ENCODE data around the gene INHBA. TPM values are rescaled to one million over a fixed set of nuclear protein-coding genes. Genes with fewer than 3 reads are reported as not detected.

The INHBA gene
- total RNA-seq, 1 donor from 2014 or later, result 0.16 TPM

- ChIA-PET CTCF (no interaction called here), POLR2A (no interaction called here)
- TF ChIP-seq, protein P1, sequence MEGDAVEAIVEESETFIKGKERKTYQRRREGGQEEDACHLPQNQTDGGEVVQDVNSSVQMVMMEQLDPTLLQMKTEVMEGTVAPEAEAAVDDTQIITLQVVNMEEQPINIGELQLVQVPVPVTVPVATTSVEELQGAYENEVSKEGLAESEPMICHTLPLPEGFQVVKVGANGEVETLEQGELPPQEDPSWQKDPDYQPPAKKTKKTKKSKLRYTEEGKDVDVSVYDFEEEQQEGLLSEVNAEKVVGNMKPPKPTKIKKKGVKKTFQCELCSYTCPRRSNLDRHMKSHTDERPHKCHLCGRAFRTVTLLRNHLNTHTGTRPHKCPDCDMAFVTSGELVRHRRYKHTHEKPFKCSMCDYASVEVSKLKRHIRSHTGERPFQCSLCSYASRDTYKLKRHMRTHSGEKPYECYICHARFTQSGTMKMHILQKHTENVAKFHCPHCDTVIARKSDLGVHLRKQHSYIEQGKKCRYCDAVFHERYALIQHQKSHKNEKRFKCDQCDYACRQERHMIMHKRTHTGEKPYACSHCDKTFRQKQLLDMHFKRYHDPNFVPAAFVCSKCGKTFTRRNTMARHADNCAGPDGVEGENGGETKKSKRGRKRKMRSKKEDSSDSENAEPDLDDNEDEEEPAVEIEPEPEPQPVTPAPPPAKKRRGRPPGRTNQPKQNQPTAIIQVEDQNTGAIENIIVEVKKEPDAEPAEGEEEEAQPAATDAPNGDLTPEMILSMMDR (IDR thresholded peaks at IDR 0.05), result no peak
- intact Hi-C loops (cut with micrococcal nuclease), result no loop called here
- no peak for ATAC-seq (ENCODE audit: low read depth)
- Mint-ChIP-seq H3K27me3 (no peaks in the 10 kb centered on the region), H3K9me3 (no peaks in the 10 kb centered on the region), H3K36me3 (ENCODE audit: low read depth) (no peaks in the 10 kb centered on the region), H3K4me1 (no peaks in the 10 kb centered on the region), H3K4me3 (no peak overlapping the region), H3K27ac (no peak overlapping the region)
- DNase-seq, result no peak
Measured at GRCh38 chr7:41640487-41640886, 62.4 kb downstream of the INHBA start.

DNA sequence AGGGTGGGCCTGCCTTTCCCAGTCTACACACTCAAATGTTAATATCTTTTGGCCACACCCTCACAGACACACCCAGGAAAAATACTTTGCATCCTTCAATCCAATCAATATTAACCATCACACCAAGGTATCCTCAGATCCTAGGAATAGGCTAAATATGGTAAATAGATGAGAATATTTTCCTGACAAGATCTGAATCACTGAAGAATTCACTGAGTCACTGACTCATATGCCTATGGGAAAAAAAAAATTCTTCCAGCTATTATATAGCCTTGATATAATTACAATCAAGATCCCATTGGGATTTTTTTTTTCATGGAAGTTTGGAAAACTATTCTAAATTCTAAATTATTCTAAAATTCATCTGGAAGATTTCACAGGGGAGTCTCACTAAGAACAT is 65.8 kb downstream of the INHBA start:
- ChIA-PET CTCF (no interaction called here), POLR2A (no interaction called here)
- Mint-ChIP-seq H3K36me3 (ENCODE audit: low read depth) (no peaks in the 10 kb centered on the region), H3K9me3 (no peaks in the 10 kb centered on the region), H3K4me3 (no peak overlapping the region), H3K4me1 (no peaks in the 10 kb centered on the region), H3K27me3 (no peaks in the 10 kb centered on the region), H3K27ac (no peak overlapping the region)
- intact Hi-C loops (cut with micrococcal nuclease), result no loop called here
- TF ChIP-seq, protein P1 (IDR thresholded peaks at IDR 0.05), result no peak
- DNase-seq, result no peak
- no peak for ATAC-seq (ENCODE audit: low read depth)

All from activated B cell treated with CpG ODN at 0.5 μM for 24 hours (primary cell).